Measurements from ENCODE around the gene DDX55.

GRCh38 chr12:123645878-123646277 is 44.0 kb downstream of the DDX55 start:
- TF ChIP-seq CTCF (conservative IDR thresholded peaks at IDR 0.05 in 1 of 2, IDR thresholded peaks at IDR 0.05 in 1 of 2; ENCODE audit: low read depth in 1 of 2, low read length in 2 of 2) (no peak), EZH2 (IDR thresholded peaks at IDR 0.05; ENCODE audit: low read length, missing control alignments) (no peak)

Measured in fibroblast of lung (primary cell).